Body of pancreas (tissue), 4 donors: ENCODE measurements around the gene MAP4K3.

Source experiments
- POLR2A ChIP-seq, 3 donors: fragments of 450-650 bp; IDR thresholded peaks; one replicate each; pipeline ENCODE4 v1.6.1; 2016; ENCODE audit warnings: antibody characterized with exemption in 3 of 3, mild to moderate bottlenecking in 2 of 3
- TF ChIP-seq, protein P1 (sequence below), 7 experiments: fragments of 450-650 bp in 4 of 7; fragments of 200-600 bp in 3 of 7; sonication (generic) in 3 of 7; IDR thresholded peaks; one replicate each; pipeline ENCODE4 v1.5.1; 2016 to 2019; ENCODE audit warnings: antibody characterized with exemption in 7 of 7

DNA sequence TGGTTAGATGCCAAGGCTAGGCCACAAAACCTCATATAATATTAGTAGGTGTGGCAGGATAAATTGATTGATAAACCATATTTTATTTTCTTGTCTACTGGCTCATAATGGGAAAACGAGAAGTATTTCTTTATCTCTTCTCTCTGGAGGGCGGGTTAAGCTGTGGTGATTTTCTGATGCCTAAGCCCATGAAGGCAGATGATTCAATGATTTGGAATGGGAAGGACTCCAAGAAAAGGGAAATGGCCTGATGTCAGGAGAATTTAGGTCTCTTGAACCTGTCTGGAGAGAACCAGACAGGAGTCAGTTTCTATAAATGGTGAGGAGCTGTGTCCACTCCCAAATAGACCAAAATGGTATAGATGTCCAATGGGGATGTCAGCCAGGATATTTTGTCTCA is 18.7 kb upstream of the MAP4K3 start:
- TF ChIP-seq, protein P1, sequence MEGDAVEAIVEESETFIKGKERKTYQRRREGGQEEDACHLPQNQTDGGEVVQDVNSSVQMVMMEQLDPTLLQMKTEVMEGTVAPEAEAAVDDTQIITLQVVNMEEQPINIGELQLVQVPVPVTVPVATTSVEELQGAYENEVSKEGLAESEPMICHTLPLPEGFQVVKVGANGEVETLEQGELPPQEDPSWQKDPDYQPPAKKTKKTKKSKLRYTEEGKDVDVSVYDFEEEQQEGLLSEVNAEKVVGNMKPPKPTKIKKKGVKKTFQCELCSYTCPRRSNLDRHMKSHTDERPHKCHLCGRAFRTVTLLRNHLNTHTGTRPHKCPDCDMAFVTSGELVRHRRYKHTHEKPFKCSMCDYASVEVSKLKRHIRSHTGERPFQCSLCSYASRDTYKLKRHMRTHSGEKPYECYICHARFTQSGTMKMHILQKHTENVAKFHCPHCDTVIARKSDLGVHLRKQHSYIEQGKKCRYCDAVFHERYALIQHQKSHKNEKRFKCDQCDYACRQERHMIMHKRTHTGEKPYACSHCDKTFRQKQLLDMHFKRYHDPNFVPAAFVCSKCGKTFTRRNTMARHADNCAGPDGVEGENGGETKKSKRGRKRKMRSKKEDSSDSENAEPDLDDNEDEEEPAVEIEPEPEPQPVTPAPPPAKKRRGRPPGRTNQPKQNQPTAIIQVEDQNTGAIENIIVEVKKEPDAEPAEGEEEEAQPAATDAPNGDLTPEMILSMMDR (IDR thresholded peaks at IDR 0.05) = no peak
- no peak for TF ChIP-seq POLR2A (IDR thresholded peaks at IDR 0.05)
